Keratinocyte (primary cell): Measurements from ENCODE around the gene MBTPS2. TPM values are rescaled to one million over a fixed set of nuclear protein-coding genes. Genes with fewer than 3 reads are reported as not detected.

ENCODE experiments used
- DNase-seq: peaks from one replicate; pipeline ENCODE4 v3.0.0-alpha.2; 2011; ENCODE audit warnings: low read depth, missing footprints, low spot score
- FAIRE-seq: peaks from 2 replicates; lab custom pipeline; 2011; peaks lifted over from hg19 to GRCh38; lab: Jason Lieb, UNC
- H2AFZ ChIP-seq: 2 replicates; pipeline ENCODE4 v1.6.0; 2012; ENCODE audit warnings: low read length, control low read depth, inconsistent platforms; ENCODE audit not compliant: control insufficient read depth
- H3K27ac ChIP-seq: 2 replicates; pipeline ENCODE4 v1.5.1; 2011; ENCODE audit warnings: low read length; ENCODE audit not compliant: control insufficient read depth, insufficient read depth
- H3K27me3 ChIP-seq: 3 replicates; pipeline ENCODE4 v1.6.0; 2011; ENCODE audit warnings: low read length; ENCODE audit not compliant: control insufficient read depth, insufficient read depth; ENCODE audit errors: extremely low read depth
- H3K36me3 ChIP-seq, 2 experiments: 2 replicates in 1 of 2; 3 replicates in 1 of 2; pipeline ENCODE4 v1.5.1; 2011; ENCODE audit warnings: low read length in 2 of 2, mild to moderate bottlenecking in 1 of 2; ENCODE audit not compliant: control insufficient read depth in 2 of 2, insufficient read depth in 2 of 2; ENCODE audit errors: extremely low read depth in 1 of 2
- H3K4me1 ChIP-seq: 3 replicates; pipeline ENCODE4 v1.5.1; 2011; ENCODE audit warnings: low read length; ENCODE audit not compliant: control insufficient read depth, insufficient read depth; ENCODE audit errors: extremely low read depth
- H3K4me2 ChIP-seq: 3 replicates; pipeline ENCODE4 v1.6.0; 2011; ENCODE audit warnings: low read depth, low read length; ENCODE audit not compliant: control insufficient read depth, insufficient read depth; ENCODE audit errors: extremely low read depth
- H3K4me3 ChIP-seq, 3 experiments: fragments of 200-600 bp in 1 of 3; sonication (generic) in 1 of 3; 2 replicates in 2 of 3; 3 replicates in 1 of 3; pipeline ENCODE4 v1.5.1; 2011 to 2016; ENCODE audit warnings: low read length in 3 of 3, mild to moderate bottlenecking in 3 of 3, control low read depth in 2 of 3, inconsistent platforms in 1 of 3, low read depth in 1 of 3, mixed read lengths in 1 of 3, mixed run types in 1 of 3, moderate library complexity in 1 of 3; ENCODE audit not compliant: control insufficient read depth in 2 of 3, insufficient read depth in 2 of 3; ENCODE audit errors: extremely low read depth in 1 of 3
- H3K79me2 ChIP-seq: 2 replicates; pipeline ENCODE4 v1.6.0; 2012; ENCODE audit warnings: low read length; ENCODE audit not compliant: control insufficient read depth, insufficient read depth
- H3K9ac ChIP-seq: 3 replicates; pipeline ENCODE4 v1.6.0; 2011; ENCODE audit warnings: low read length; ENCODE audit not compliant: control insufficient read depth, insufficient read depth; ENCODE audit errors: extremely low read depth
- H3K9me1 ChIP-seq: 3 replicates; pipeline ENCODE4 v1.6.0; 2011; ENCODE audit warnings: low read length; ENCODE audit not compliant: control insufficient read depth, insufficient read depth; ENCODE audit errors: extremely low read depth
- H3K9me3 ChIP-seq: 2 replicates; pipeline ENCODE4 v1.5.1; 2012; ENCODE audit warnings: low read depth, low read length; ENCODE audit not compliant: control insufficient read depth
- H4K20me1 ChIP-seq: 3 replicates; pipeline ENCODE4 v1.6.0; 2011; ENCODE audit warnings: low read length; ENCODE audit not compliant: control insufficient read depth, insufficient read depth; ENCODE audit errors: extremely low read depth
- CTCF ChIP-seq, 3 experiments: IDR thresholded peaks in 1 of 3; conservative IDR thresholded peaks in 1 of 3; optimal IDR thresholded peaks in 1 of 3; 2 replicates in 2 of 3; 3 replicates in 1 of 3; pipeline versions ENCODE3 to v1.5.1; 2011; ENCODE audit warnings: low read length in 3 of 3, mild to moderate bottlenecking in 3 of 3, moderate library complexity in 2 of 3, control low read depth in 1 of 3, inconsistent platforms in 1 of 3; ENCODE audit not compliant: insufficient read depth in 2 of 3; ENCODE audit errors: extremely low read depth in 1 of 3
- EZH2 ChIP-seq: IDR thresholded peaks from one replicate; pipeline ENCODE4 v1.6.1; 2012; ENCODE audit warnings: inconsistent platforms, mild to moderate bottlenecking, low read length, moderate library complexity
- dilution Hi-C: fragments of 300-500 bp; cut with MboI; formaldehyde crosslinking; loops from one replicate; pipeline ENCODE4 v1.7.0; 2020; ENCODE audit warnings: low sequenced_read_pairs; ENCODE audit not compliant: extremely low pct_ligation_motif_present
- polyA plus RNA-seq, 5 experiments: library from polyadenylated mRNA; depleted of rRNA in 3 of 5; stranded (reverse) in 3 of 5; stranded (forward) in 1 of 5; unstranded in 1 of 5; fragments of >200 nt; gene quantifications; 1 replicate in 1 of 5; 2 replicates in 3 of 5; 3 replicates in 1 of 5; pipeline versions ENCODE4 v1.2.1 to v1.2.3, GENCODE V29; 2011 to 2012; ENCODE audit warnings: missing spikeins in 2 of 5, low read depth in 1 of 5, low replicate concordance in 1 of 5

MBTPS2 gene
- polyA plus RNA-seq, 1 donor (not counting 4 experiments of a cell fraction or from before 2014, with no cell fraction given) = 15.7 TPM

GRCh38 chrX:21912220-21912619, 72.8 kb downstream of the MBTPS2 start:
- Histone ChIP-seq H3K36me3 (no peaks in the 10 kb centered on the region), H3K4me2 (no peak overlapping the region), H3K9me3 (no peaks in the 10 kb centered on the region), H3K9ac (no peak overlapping the region), H3K9me1 (no peaks in the 10 kb centered on the region), H3K4me3 (no peak overlapping the region), H3K4me1 (peaks cover 3% of the 10 kb centered on the region), H3K27me3 (no peaks in the 10 kb centered on the region), H3K79me2 (no peaks in the 10 kb centered on the region), H2AFZ (no peak overlapping the region), H4K20me1 (no peaks in the 10 kb centered on the region), H3K27ac (no peak overlapping the region)
- DNase-seq (no peak), FAIRE-seq (no peak)
- TF ChIP-seq CTCF (optimal IDR thresholded peaks at IDR 0.05 in 1 of 3, IDR thresholded peaks at IDR 0.05 in 1 of 3, conservative IDR thresholded peaks at IDR 0.05 in 1 of 3; ENCODE audit: extremely low read depth in 1 of 3, insufficient read depth in 2 of 3, low read length in 3 of 3) (no peak), EZH2 (no peak)
- dilution Hi-C loops = no loop called here

- no peak overlapping the region for H3K4me3 ChIP-seq
- H3K4me1 ChIP-seq = peaks cover 3% of the 10 kb centered on the region
- TF ChIP-seq CTCF (optimal IDR thresholded peaks at IDR 0.05 in 1 of 3, IDR thresholded peaks at IDR 0.05 in 1 of 3, conservative IDR thresholded peaks at IDR 0.05 in 1 of 3; ENCODE audit: extremely low read depth in 1 of 3, insufficient read depth in 2 of 3, low read length in 3 of 3) (no peak), EZH2 (no peak)
- H3K9me3 ChIP-seq = no peaks in the 10 kb centered on the region
- H4K20me1 ChIP-seq = no peaks in the 10 kb centered on the region
- H2AFZ ChIP-seq = no peak overlapping the region
- H3K27me3 ChIP-seq = no peaks in the 10 kb centered on the region
- H3K9ac ChIP-seq = no peak overlapping the region
- no peaks in the 10 kb centered on the region for H3K79me2 ChIP-seq
- dilution Hi-C loops = no loop called here
- H3K36me3 ChIP-seq = no peaks in the 10 kb centered on the region
- no peak overlapping the region for H3K4me2 ChIP-seq
- FAIRE-seq (no peak), DNase-seq (no peak)
- no peak overlapping the region for H3K27ac ChIP-seq
- no peaks in the 10 kb centered on the region for H3K9me1 ChIP-seq
Observed at GRCh38 chrX:21912989-21913388, 73.6 kb downstream of the MBTPS2 start.
